Erythroblast (primary cell): ENCODE results near the gene IFI44L.

ENCODE experiments used
- GATA1 ChIP-seq: IDR thresholded peaks from 2 replicates; pipeline ENCODE4 v1.6.1; 2011; ENCODE audit warnings: low read depth, mild to moderate bottlenecking, control low read depth, low read length, moderate library complexity
- POLR2A ChIP-seq: IDR thresholded peaks from 2 replicates; pipeline ENCODE4 v1.6.1; 2011; ENCODE audit warnings: mild to moderate bottlenecking, low read length

DNA sequence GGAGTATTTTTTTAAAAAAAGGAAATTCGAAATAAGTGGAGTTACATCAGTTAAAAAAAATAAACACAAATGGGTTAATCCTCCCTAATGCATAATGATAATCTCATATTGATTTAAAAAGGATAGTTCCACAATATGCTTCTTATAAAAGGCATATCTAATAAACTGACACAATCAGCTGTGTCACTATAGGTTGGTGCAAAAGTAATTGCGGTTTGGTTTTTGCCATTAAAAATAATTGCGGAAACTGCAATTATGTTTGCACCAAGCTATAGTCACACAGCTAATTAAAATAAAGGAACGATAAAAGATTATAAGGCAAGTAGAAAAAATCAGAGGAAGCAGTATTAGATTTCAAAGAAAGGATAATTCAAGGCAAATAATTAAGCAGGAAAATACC is 21.0 kb upstream of the IFI44L start:
- TF ChIP-seq POLR2A (no peak), GATA1 (no peak)
